H9 (cell line): ENCODE measurements around the gene NRG2. TPM values are rescaled to one million over a fixed set of nuclear protein-coding genes. Genes with fewer than 3 reads are reported as not detected.

Experiments used
- DNase-seq: peaks from one replicate; pipeline ENCODE4 v3.0.0-alpha.2; 2017
- H2AFZ ChIP-seq: one replicate; pipeline ENCODE4 v1.6.1; 2013; ENCODE audit warnings: mild to moderate bottlenecking, low read length, control low read depth, moderate library complexity
- H2AK5ac ChIP-seq: 2 replicates; pipeline ENCODE4 v1.6.1; 2013; ENCODE audit warnings: low read length, control low read depth, mixed read lengths; ENCODE audit not compliant: insufficient read length
- H2BK120ac ChIP-seq: one replicate; pipeline ENCODE4 v1.6.1; 2013; ENCODE audit warnings: low read depth, mild to moderate bottlenecking, low read length, control low read depth, inconsistent platforms; ENCODE audit not compliant: poor library complexity, severe bottlenecking
- H2BK12ac ChIP-seq: 2 replicates; pipeline ENCODE4 v1.6.1; 2013; ENCODE audit warnings: low read length, control low read depth, mixed read lengths, low read depth; ENCODE audit not compliant: insufficient read length
- H2BK15ac ChIP-seq: 2 replicates; pipeline ENCODE4 v1.6.1; 2013; ENCODE audit warnings: low read depth, low read length, control low read depth
- H2BK20ac ChIP-seq: one replicate; pipeline ENCODE4 v1.6.1; 2013; ENCODE audit warnings: low read depth, mild to moderate bottlenecking, low read length, control low read depth, inconsistent platforms; ENCODE audit not compliant: poor library complexity, severe bottlenecking
- H2BK5ac ChIP-seq: 2 replicates; pipeline ENCODE4 v1.6.1; 2013; ENCODE audit warnings: low read length, control low read depth, mixed read lengths; ENCODE audit not compliant: insufficient read length
- H3K14ac ChIP-seq: 2 replicates; pipeline ENCODE4 v1.6.1; 2013; ENCODE audit warnings: low read length, control low read depth; ENCODE audit not compliant: insufficient read depth
- H3K18ac ChIP-seq: 2 replicates; pipeline ENCODE4 v1.6.1; 2013; ENCODE audit warnings: low read depth, mild to moderate bottlenecking, mixed read lengths, low read length, control low read depth; ENCODE audit not compliant: insufficient read length
- H3K23ac ChIP-seq: 2 replicates; pipeline ENCODE4 v1.6.1; 2013; ENCODE audit warnings: low read length, control low read depth, mixed read lengths, low read depth; ENCODE audit not compliant: insufficient read length
- H3K23me2 ChIP-seq: 2 replicates; pipeline ENCODE4 v1.6.1; 2013; ENCODE audit warnings: low read depth, mild to moderate bottlenecking, mixed read lengths, low read length, control low read depth; ENCODE audit not compliant: insufficient read length, poor library complexity, severe bottlenecking
- H3K27ac ChIP-seq: 2 replicates; pipeline ENCODE4 v1.5.1; 2013; ENCODE audit warnings: low read length, control low read depth, mixed read lengths, low read depth; ENCODE audit not compliant: insufficient read length
- H3K27me3 ChIP-seq: 2 replicates; pipeline ENCODE4 v1.6.1; 2013; ENCODE audit warnings: low read length, control low read depth, inconsistent platforms; ENCODE audit not compliant: insufficient read depth
- H3K4ac ChIP-seq: 2 replicates; pipeline ENCODE4 v1.6.1; 2013; ENCODE audit warnings: low read depth, mild to moderate bottlenecking, control low read depth, inconsistent platforms, low read length, moderate library complexity
- H3K4me1 ChIP-seq: 2 replicates; pipeline ENCODE4 v1.6.1; 2013; ENCODE audit warnings: low read length, control low read depth, inconsistent platforms; ENCODE audit not compliant: insufficient read depth
- H3K4me2 ChIP-seq: 2 replicates; pipeline ENCODE4 v1.6.1; 2013; ENCODE audit warnings: low read length, control low read depth, mixed read lengths; ENCODE audit not compliant: insufficient read length, insufficient read depth
- H3K56ac ChIP-seq: 2 replicates; pipeline ENCODE4 v1.6.1; 2013; ENCODE audit warnings: low read depth, mild to moderate bottlenecking, mixed read lengths, low read length, control low read depth; ENCODE audit not compliant: insufficient read length
- H3K79me1 ChIP-seq: 2 replicates; pipeline ENCODE4 v1.6.1; 2013; ENCODE audit warnings: low read depth, mild to moderate bottlenecking, moderate library complexity, low read length, control low read depth, inconsistent platforms; ENCODE audit not compliant: insufficient read depth, poor library complexity, severe bottlenecking
- H3K79me2 ChIP-seq: 2 replicates; pipeline ENCODE4 v1.6.1; 2013; ENCODE audit warnings: low read length, control low read depth, inconsistent platforms; ENCODE audit not compliant: insufficient read depth
- H3K9ac ChIP-seq: 2 replicates; pipeline ENCODE4 v1.6.1; 2013; ENCODE audit warnings: low read length, control low read depth, mixed read lengths; ENCODE audit not compliant: insufficient read length; ENCODE audit errors: extremely low read depth
- H3K9me3 ChIP-seq: one replicate; pipeline ENCODE4 v1.6.1; 2013; ENCODE audit warnings: low read depth, low read length, inconsistent platforms; ENCODE audit not compliant: control insufficient read depth
- H3T11ph ChIP-seq: one replicate; pipeline ENCODE4 v1.6.1; 2013; ENCODE audit warnings: mild to moderate bottlenecking, low read length, control low read depth, inconsistent platforms
- H4K20me1 ChIP-seq: one replicate; pipeline ENCODE4 v1.6.1; 2013; ENCODE audit not compliant: control insufficient read depth, insufficient read length, insufficient read depth
- H4K5ac ChIP-seq: 2 replicates; pipeline ENCODE4 v1.6.1; 2013; ENCODE audit warnings: low read depth, mild to moderate bottlenecking, mixed read lengths, low read length, control low read depth; ENCODE audit not compliant: insufficient read length
- H4K8ac ChIP-seq: replicated peaks from 2 replicates; pipeline ENCODE4 v1.6.1; 2013; ENCODE audit warnings: low read length, control low read depth, mixed read lengths, low read depth; ENCODE audit not compliant: insufficient read length
- H4K91ac ChIP-seq: 2 replicates; pipeline ENCODE4 v1.6.1; 2013; ENCODE audit warnings: low read depth, mild to moderate bottlenecking, moderate library complexity, mixed read lengths, low read length, control low read depth; ENCODE audit not compliant: insufficient read length
- H3K27ac Mint-ChIP-seq, 3 experiments: 2 replicates in 2 of 3; 3 replicates in 1 of 3; pipeline ENCODE4 v1.8.0; 2020 to 2021; ENCODE audit warnings: mixed read lengths in 3 of 3, mild to moderate bottlenecking in 1 of 3, moderate library complexity in 1 of 3
- H3K27me3 Mint-ChIP-seq: 2 replicates; pipeline ENCODE4 v1.8.0; 2021; ENCODE audit warnings: low read depth, mild to moderate bottlenecking, moderate library complexity, mixed read lengths
- H3K36me3 Mint-ChIP-seq, 3 experiments: 2 replicates in 2 of 3; 3 replicates in 1 of 3; pipeline ENCODE4 v1.8.0; 2020 to 2021; ENCODE audit warnings: low read depth in 3 of 3, mixed read lengths in 3 of 3; ENCODE audit not compliant: insufficient read depth in 1 of 3
- H3K4me1 Mint-ChIP-seq, 2 experiments: 2 replicates each; pipeline ENCODE4 v1.8.0; 2020; ENCODE audit warnings: mixed read lengths in 2 of 2
- H3K4me3 Mint-ChIP-seq, 2 experiments: 2 replicates in 1 of 2; 3 replicates in 1 of 2; pipeline ENCODE4 v1.8.0; 2020 to 2021; ENCODE audit warnings: mild to moderate bottlenecking in 2 of 2, mixed read lengths in 2 of 2, moderate library complexity in 1 of 2
- H3K9me3 Mint-ChIP-seq, 2 experiments: 2 replicates in 1 of 2; 3 replicates in 1 of 2; pipeline ENCODE4 v1.8.0; 2020; ENCODE audit warnings: mild to moderate bottlenecking in 2 of 2, mixed read lengths in 2 of 2, moderate library complexity in 1 of 2
- CTCF ChIP-seq: fragments of 200-600 bp; sonication (generic); conservative IDR thresholded peaks from 3 replicates; pipeline ENCODE4 v1.8.0; 2021; ENCODE audit warnings: antibody characterized with exemption, mild to moderate bottlenecking
- WGBS: extraction: QIAGEN DNeasy Blood & Tissue Kit; methylation state at CpG from one replicate; pipeline ENCODE4 v1.1.7; 2013; ENCODE audit warnings: missing lambda C conversion rate, low lambda C conversion rate, mixed read lengths; ENCODE audit not compliant: insufficient read length; ENCODE audit errors: extremely low coverage; 5-methylcytosine and 5-hydroxymethylcytosine counted together
- total RNA-seq: library from RNA; stranded (reverse); gene quantifications from 2 replicates; pipeline ENCODE4 v1.2.1, GENCODE V29; 2021

Gene NRG2
- total RNA-seq, 1 experiment from 2014 or later: not detected

- no peak overlapping the region for H3K23ac ChIP-seq
- no peak overlapping the region for H2BK5ac ChIP-seq
- H3T11ph ChIP-seq: no peak overlapping the region
- no peak overlapping the region for H4K91ac ChIP-seq
- no peak overlapping the region for H2BK120ac ChIP-seq
- no peak overlapping the region for H2BK12ac ChIP-seq
- no peaks in the 10 kb centered on the region for H3K79me1 ChIP-seq
- no peaks in the 10 kb centered on the region; the same call in 1 of the 2 replicates for H3K27me3 ChIP-seq
- H4K20me1 ChIP-seq: no peaks in the 10 kb centered on the region
- Mint-ChIP-seq H3K27me3 (peaks cover 61% of the 10 kb centered on the region), H3K9me3 (no peaks in the 10 kb centered on the region), H3K36me3 (no peaks in the 10 kb centered on the region), H3K4me1 (peaks cover 3 to 7% of the 10 kb centered on the region in 2 experiments; a peak in 3 of 4 replicates), H3K4me3 (no peak overlapping the region), H3K27ac (no peak overlapping the region)
- no peak overlapping the region for H4K5ac ChIP-seq
- H3K4me1 ChIP-seq: no peaks in the 10 kb centered on the region
- H2AFZ ChIP-seq: no peak overlapping the region
- H2BK20ac ChIP-seq: no peak overlapping the region
- TF ChIP-seq CTCF: no peak
- H3K56ac ChIP-seq: no peak overlapping the region
- no peak overlapping the region for H3K4ac ChIP-seq
- H3K4me2 ChIP-seq: no peak overlapping the region
- H3K79me2 ChIP-seq: no peaks in the 10 kb centered on the region
- no peaks in the 10 kb centered on the region for H3K9me3 ChIP-seq
- no peak overlapping the region for H3K18ac ChIP-seq
- no CpG with 5 or more reads among the region's 2 CpGs for WGBS
- H3K9ac ChIP-seq: no peak overlapping the region
- H3K27ac ChIP-seq: no peak overlapping the region
- H2BK15ac ChIP-seq: no peak overlapping the region
- no peak overlapping the region for H2AK5ac ChIP-seq
- no peak overlapping the region for H4K8ac ChIP-seq
- no peaks in the 10 kb centered on the region for H3K23me2 ChIP-seq
- H3K14ac ChIP-seq: no peak overlapping the region
- no peak for DNase-seq
These were observed 35.8 kb downstream of the NRG2 start for GRCh38 chr5:140007311-140007710.
